ENCODE measurements around the gene DNAH12. TPM values are rescaled to one million over a fixed set of nuclear protein-coding genes. Genes with fewer than 3 reads are reported as not detected.

DNAH12 gene, protein sequence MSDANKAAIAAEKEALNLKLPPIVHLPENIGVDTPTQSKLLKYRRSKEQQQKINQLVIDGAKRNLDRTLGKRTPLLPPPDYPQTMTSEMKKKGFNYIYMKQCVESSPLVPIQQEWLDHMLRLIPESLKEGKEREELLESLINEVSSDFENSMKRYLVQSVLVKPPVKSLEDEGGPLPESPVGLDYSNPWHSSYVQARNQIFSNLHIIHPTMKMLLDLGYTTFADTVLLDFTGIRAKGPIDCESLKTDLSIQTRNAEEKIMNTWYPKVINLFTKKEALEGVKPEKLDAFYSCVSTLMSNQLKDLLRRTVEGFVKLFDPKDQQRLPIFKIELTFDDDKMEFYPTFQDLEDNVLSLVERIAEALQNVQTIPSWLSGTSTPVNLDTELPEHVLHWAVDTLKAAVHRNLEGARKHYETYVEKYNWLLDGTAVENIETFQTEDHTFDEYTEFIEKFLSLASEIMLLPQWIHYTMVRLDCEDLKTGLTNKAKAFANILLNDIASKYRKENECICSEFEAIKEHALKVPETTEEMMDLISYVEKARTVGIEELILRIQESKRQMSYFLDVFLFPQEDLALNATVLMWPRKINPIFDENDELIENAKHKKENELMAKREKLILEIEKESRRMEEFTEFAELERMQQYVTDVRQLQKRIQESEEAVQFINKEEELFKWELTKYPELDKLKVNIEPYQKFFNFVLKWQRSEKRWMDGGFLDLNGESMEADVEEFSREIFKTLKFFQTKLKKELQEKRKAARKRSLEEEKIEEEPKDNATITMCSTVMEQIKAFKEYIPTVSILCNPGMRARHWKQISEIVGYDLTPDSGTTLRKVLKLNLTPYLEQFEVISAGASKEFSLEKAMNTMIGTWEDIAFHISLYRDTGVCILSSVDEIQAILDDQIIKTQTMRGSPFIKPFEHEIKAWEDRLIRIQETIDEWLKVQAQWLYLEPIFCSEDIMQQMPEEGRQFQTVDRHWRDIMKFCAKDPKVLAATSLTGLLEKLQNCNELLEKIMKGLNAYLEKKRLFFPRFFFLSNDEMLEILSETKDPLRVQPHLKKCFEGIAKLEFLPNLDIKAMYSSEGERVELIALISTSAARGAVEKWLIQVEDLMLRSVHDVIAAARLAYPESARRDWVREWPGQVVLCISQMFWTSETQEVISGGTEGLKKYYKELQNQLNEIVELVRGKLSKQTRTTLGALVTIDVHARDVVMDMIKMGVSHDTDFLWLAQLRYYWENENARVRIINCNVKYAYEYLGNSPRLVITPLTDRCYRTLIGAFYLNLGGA (N-terminal part only)
- total RNA-seq (2022) = 0.45 and 1.5 TPM in 2 replicates
- percentile 33 among the genes with signal in this experiment for Bru-seq, nascent RNA
- percentile 37 among the genes with signal in this experiment for BruChase-seq, experiment 1, labeled RNA remaining after a 2-hour chase
- BruChase-seq, experiment 2, labeled RNA remaining after a 6-hour chase = percentile 37 among the genes with signal in this experiment
- long read RNA-seq, partial matches to known transcripts = 0 of 1 reads
- long read RNA-seq, other reads (novel, unspliced or antisense) = 1 of 1 reads

DNA sequence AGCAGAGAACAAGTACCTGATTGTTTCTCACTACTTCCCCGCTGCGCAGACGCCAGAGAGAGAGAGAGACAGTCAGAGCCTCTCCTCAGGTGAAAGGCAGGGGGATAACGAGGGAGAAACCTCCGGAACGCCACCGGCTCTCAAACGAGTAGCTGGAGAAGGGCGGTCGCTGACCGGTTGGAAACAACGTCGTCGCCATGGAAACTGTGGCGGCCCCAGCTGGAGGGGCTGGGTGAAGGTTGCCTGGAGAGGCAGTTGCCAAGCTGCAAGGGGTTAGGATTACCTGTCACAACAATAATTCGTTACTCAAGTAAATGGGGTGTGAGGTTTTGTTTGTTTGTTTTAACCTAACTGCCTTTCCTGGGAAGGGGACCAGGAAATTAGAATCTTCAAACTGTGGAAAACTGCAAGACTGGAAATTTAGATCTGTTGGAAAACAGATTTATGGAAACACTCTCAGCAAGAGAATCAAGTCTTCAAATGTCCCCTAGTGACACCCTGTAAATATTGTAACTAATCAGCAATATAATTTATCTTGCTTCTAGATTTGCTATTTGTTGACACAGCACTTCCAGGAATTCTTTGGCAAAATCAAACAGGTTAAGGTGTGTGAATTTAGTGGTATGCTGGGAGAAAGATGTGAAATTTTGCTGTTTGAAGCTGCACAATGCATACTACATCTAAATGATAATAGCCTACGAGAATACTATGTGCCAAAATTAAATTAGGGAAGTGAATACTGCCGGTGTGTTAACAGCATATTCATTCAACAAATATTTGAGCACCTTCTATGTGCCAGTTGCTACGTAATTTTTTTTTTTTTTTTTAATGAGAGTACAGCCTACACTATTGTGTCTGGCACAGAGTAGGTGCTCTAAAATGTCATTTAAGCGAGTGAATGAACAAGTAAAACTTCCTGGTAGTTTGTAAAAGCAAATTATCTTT is at the start of gene DNAH12:
Gene DNAH12, minus strand, starts transcription at position 164 of the 945 bp plus-strand sequence. CDS start 1,474 bp downstream, outside the sequence.
- Mint-ChIP-seq H3K4me1 (ENCODE audit: low read depth, unreplicated experiment) (peaks cover 6% of the 10 kb centered on the region), H3K27me3 (ENCODE audit: insufficient read depth, unreplicated experiment) (no peaks in the 10 kb centered on the region), H3K9me3 (ENCODE audit: unreplicated experiment) (no peaks in the 10 kb centered on the region), H3K36me3 (ENCODE audit: insufficient read depth, unreplicated experiment) (no peaks in the 10 kb centered on the region), H3K27ac (ENCODE audit: unreplicated experiment) (peak within 1 kb of the TSS; percentile 63), H3K4me3 (ENCODE audit: unreplicated experiment) (peak within 1 kb of the TSS; percentile 61)
- Histone ChIP-seq H3K36me3 (ENCODE audit: control insufficient read depth, insufficient read depth, low read length) (no peaks in the 10 kb centered on the region), H3K9me3 (no peaks in the 10 kb centered on the region), H3K4me1 (peaks cover 9% of the 10 kb centered on the region; the same call in 1 of the 2 replicates), H3K27me3 (replicated peaks; ENCODE audit: control insufficient read depth, insufficient read depth, low read length) (no peaks in the 10 kb centered on the region), H3K4me3 (ENCODE audit: low read depth, low read length) (no peak within 1 kb of the TSS)
- peak; percentile 77 to 81 for DNase-seq
- ChIA-PET CTCF (no interaction called here), POLR2A (interaction anchor here (0.6 to 1.1 kb wide), 2 partner anchors 11 to 788 kb away, joined by 4 to 5 read pairs; partner anchors contain the start of genes PDE12 and PXK)
- no TSS peak for BruUV-seq (replicated peaks)
- TF ChIP-seq, protein P1, sequence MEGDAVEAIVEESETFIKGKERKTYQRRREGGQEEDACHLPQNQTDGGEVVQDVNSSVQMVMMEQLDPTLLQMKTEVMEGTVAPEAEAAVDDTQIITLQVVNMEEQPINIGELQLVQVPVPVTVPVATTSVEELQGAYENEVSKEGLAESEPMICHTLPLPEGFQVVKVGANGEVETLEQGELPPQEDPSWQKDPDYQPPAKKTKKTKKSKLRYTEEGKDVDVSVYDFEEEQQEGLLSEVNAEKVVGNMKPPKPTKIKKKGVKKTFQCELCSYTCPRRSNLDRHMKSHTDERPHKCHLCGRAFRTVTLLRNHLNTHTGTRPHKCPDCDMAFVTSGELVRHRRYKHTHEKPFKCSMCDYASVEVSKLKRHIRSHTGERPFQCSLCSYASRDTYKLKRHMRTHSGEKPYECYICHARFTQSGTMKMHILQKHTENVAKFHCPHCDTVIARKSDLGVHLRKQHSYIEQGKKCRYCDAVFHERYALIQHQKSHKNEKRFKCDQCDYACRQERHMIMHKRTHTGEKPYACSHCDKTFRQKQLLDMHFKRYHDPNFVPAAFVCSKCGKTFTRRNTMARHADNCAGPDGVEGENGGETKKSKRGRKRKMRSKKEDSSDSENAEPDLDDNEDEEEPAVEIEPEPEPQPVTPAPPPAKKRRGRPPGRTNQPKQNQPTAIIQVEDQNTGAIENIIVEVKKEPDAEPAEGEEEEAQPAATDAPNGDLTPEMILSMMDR (IDR thresholded peaks at IDR 0.05; ENCODE audit: insufficient read depth in 1 of 2, low read depth in 1 of 2, low read length in 1 of 2, severe bottlenecking in 1 of 2, unreplicated experiment in 1 of 2) = no peak
- intact Hi-C loops (cut with micrococcal nuclease; ENCODE audit: unreplicated experiment) = loop anchor here (5.0 to 10.0 kb wide), 2 partner anchors 147 to 370 kb away; no protein-coding TSS in a partner anchor

DNA sequence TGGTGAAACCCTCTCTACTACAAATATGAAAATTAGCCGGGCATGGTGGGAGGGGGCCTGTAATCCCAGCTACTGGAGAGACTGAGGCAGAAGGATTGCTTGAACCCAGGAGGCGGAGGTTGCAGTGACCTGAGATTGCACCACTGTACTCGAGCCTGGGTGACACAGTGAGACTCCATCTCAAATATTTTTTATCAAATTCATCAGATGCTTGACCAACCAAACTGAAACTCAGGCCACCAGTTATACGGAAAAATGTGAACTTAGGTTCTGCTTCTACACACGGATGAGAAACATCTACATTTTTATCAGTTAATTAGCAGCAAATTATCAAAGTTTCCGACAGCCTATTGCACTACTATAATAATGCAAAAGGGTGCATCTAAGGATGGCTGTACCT is 48.2 kb upstream of the DNAH12 start:
- no peak for DNase-seq
- no peaks in the 10 kb centered on the region for H3K27me3 Mint-ChIP-seq (ENCODE audit: insufficient read depth, unreplicated experiment)
- peaks cover 11% of the 10 kb centered on the region for H3K4me1 Mint-ChIP-seq (ENCODE audit: low read depth, unreplicated experiment)
- Histone ChIP-seq H3K36me3 (ENCODE audit: control insufficient read depth, insufficient read depth, low read length) (no peaks in the 10 kb centered on the region; the same call in 1 of the 2 replicates), H3K4me1 (peaks cover 18% of the 10 kb centered on the region), H3K27me3 (replicated peaks; ENCODE audit: control insufficient read depth, insufficient read depth, low read length) (no peaks in the 10 kb centered on the region), H3K4me3 (ENCODE audit: low read depth, low read length) (no peak overlapping the region), H3K9me3 (no peaks in the 10 kb centered on the region)
- TF ChIP-seq, protein P1 (IDR thresholded peaks at IDR 0.05; ENCODE audit: insufficient read depth in 1 of 2, low read depth in 1 of 2, low read length in 1 of 2, severe bottlenecking in 1 of 2, unreplicated experiment in 1 of 2) = no peak
- H3K9me3 Mint-ChIP-seq (ENCODE audit: unreplicated experiment) = no peaks in the 10 kb centered on the region
- intact Hi-C loops (cut with micrococcal nuclease; ENCODE audit: unreplicated experiment) = no loop called here
- no TSS peak for BruUV-seq (replicated peaks)
- peaks cover 91% of the 10 kb centered on the region for H3K36me3 Mint-ChIP-seq (ENCODE audit: insufficient read depth, unreplicated experiment)
- no peak overlapping the region for H3K4me3 Mint-ChIP-seq (ENCODE audit: unreplicated experiment)
- ChIA-PET POLR2A (interaction anchor here (0.7 kb wide), 1 partner anchor 172 kb away, joined by 3 read pairs; no protein-coding TSS in a partner anchor), CTCF (no interaction called here)
- H3K27ac Mint-ChIP-seq (ENCODE audit: unreplicated experiment) = no peak overlapping the region

Measured in Caco-2 (cell line).